ENCODE results near the gene DCD.
"Not testable (repeated sequence)": the region's sequence is repeated elsewhere in the genome, so short reads cannot be mapped to it uniquely, and the experiment has no call there.

DCD gene

GRCh38 chr12:54650889-54651288 lies 2.7 kb upstream of the DCD start:
- DNase-seq = no peak

- DNase-seq = peak in 1 of 3 donors; percentile 42
These were observed 2.2 kb upstream of the DCD start for GRCh38 chr12:54650409-54650808.

- DNase-seq = no peak
These were observed 1.7 kb upstream of the DCD start for GRCh38 chr12:54649825-54650224.

GRCh38 chr12:54641554-54641953 lies 6.6 kb downstream of the DCD start:
- peak in 2 of 3 donors; percentile 25 to 28 for DNase-seq

GRCh38 chr12:54641089-54641488 lies 7.1 kb downstream of the DCD start:
- DNase-seq = no peak

GRCh38 chr12:54639112-54639511 lies 9.1 kb downstream of the DCD start:
- not testable (repeated sequence) for DNase-seq

- no peak for DNase-seq
These were observed 13.4 kb downstream of the DCD start, which contains the start of gene LACRT for GRCh38 chr12:54634795-54635194. Gene LACRT (minus strand): TSS chr12:54634895. CDS start chr12:54634841, 54 bp downstream.

- no peak for DNase-seq
These were observed 16.0 kb downstream of the DCD start for GRCh38 chr12:54631988-54632728.

- DNase-seq = no peak
These were observed 16.6 kb downstream of the DCD start for GRCh38 chr12:54631551-54631950.

- no peak for DNase-seq
These were observed 18.2 kb downstream of the DCD start for GRCh38 chr12:54629925-54630324.

- DNase-seq = no peak
These were observed 19.8 kb downstream of the DCD start for GRCh38 chr12:54628186-54628846.

- DNase-seq = no peak
These were observed 20.9 kb downstream of the DCD start for GRCh38 chr12:54627304-54627703.

GRCh38 chr12:54625598-54625997 lies 22.6 kb downstream of the DCD start:
- DNase-seq = no peak

GRCh38 chr12:54624315-54625279 lies 23.6 kb downstream of the DCD start:
- DNase-seq = no peak

GRCh38 chr12:54622463-54623183 lies 25.5 kb downstream of the DCD start:
- peak in 1 of 3 donors; percentile 38 for DNase-seq

GRCh38 chr12:54616933-54617680 lies 31.1 kb downstream of the DCD start:
- DNase-seq = peak; percentile 17 to 34 (median 26)

GRCh38 chr12:54612225-54612750 lies 35.9 kb downstream of the DCD start:
- DNase-seq = no peak

- DNase-seq = no peak
These were observed 36.4 kb downstream of the DCD start for GRCh38 chr12:54611715-54612149.

- no peak for DNase-seq
These were observed 39.4 kb downstream of the DCD start for GRCh38 chr12:54608769-54609168.

- no peak for DNase-seq
These were observed 40.0 kb downstream of the DCD start for GRCh38 chr12:54608156-54608555.

- no peak for DNase-seq
These were observed 41.6 kb downstream of the DCD start for GRCh38 chr12:54606556-54606955.
